Subcutaneous abdominal adipose tissue (tissue), 5 donors: ENCODE results near the gene DUS1L.

Experiments
- H3K27ac ChIP-seq: one replicate; pipeline ENCODE4 v1.7.0; 2013; ENCODE audit warnings: low read depth, mild to moderate bottlenecking, inconsistent platforms, low read length, moderate library complexity
- H3K27me3 ChIP-seq, 5 donors: one replicate each; pipeline ENCODE4 v1.7.0; 2013; ENCODE audit warnings: low read length in 5 of 5, inconsistent platforms in 1 of 5; ENCODE audit not compliant: control insufficient read depth in 5 of 5, insufficient read depth in 4 of 5
- H3K36me3 ChIP-seq, 5 donors: one replicate each; pipeline ENCODE4 v1.7.0; 2013; ENCODE audit warnings: low read length in 5 of 5; ENCODE audit not compliant: control insufficient read depth in 5 of 5, insufficient read depth in 5 of 5
- H3K4me1 ChIP-seq, 5 donors: one replicate each; pipeline ENCODE4 v1.7.0; 2013; ENCODE audit warnings: low read length in 5 of 5, mild to moderate bottlenecking in 3 of 5, moderate library complexity in 1 of 5; ENCODE audit not compliant: control insufficient read depth in 5 of 5, insufficient read depth in 5 of 5
- H3K4me3 ChIP-seq, 5 donors: one replicate each; pipeline ENCODE4 v1.7.0; 2013; ENCODE audit warnings: low read length in 5 of 5, low read depth in 1 of 5
- H3K9ac ChIP-seq, 5 donors: one replicate each; pipeline ENCODE4 v1.7.0; 2013; ENCODE audit warnings: low read length in 5 of 5, mild to moderate bottlenecking in 4 of 5, moderate library complexity in 3 of 5
- H3K9me3 ChIP-seq, 5 donors: one replicate each; pipeline ENCODE4 v1.7.0; 2013; ENCODE audit warnings: low read length in 5 of 5; ENCODE audit not compliant: control insufficient read depth in 5 of 5
- donor health status: healthy.
- donor health status: healthy.
- donor health status: healthy.
- donor health status: healthy.
- donor health status: healthy.

DUS1L gene

DNA sequence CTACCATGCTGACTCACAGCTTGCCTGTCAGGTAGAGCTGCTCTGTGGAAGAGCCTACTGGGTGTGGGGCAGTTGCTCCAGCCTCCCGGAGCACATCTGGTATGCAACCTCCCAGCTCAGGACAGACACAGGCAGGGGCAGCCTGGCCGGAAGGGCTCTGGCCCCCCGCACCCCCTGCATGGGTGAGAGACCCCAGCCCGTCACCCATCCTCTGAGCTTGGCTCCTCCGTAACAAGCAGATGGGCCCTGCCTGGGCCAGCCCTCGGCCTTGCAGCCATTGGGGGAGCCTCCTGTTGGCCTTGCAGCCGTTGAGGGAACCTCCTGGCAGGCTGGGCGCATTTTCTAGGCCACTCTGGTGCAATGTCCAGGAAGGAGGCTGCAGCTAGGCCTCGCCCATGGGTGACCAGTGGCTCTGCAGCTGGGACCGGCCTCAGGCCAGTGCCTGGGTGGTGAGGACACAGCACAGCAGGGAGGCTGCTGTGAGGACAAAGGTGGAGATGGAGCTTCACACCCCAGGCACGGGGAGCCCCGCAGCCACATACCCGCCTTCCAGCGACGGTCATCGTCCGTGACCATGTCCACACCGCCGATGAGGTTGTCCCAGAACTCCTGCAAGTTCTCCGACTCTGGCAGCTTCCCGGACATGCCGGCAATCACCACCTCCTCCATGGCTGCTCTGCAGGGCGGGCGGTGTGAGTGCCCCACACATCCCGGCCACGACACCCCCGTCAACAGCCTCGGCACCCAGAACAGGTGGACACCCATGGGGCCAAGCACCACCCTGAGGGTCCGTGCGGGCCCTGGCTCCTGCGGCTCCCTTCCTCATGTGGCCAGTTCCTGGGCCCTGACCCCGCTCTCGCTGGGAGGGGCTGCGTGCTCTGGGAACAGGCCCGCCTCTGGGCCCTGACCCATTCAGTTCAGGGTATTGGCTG lies 30.4 kb upstream of the DUS1L start:
- peak overlapping the region; percentile 57 for H3K27ac ChIP-seq
- no peaks in the 10 kb centered on the region for H3K9me3 ChIP-seq
- H3K4me1 ChIP-seq: peaks cover 3 to 81% (median 62%) of the 10 kb centered on the region in 5 donors
- H3K4me3 ChIP-seq: peak overlapping the region in 4 of 5 donors; percentile 61 to 79 (median 68)
- H3K36me3 ChIP-seq: peaks cover 0 to 45% (median 35%) of the 10 kb centered on the region in 5 donors
- H3K9ac ChIP-seq: peak overlapping the region in 3 of 5 donors; percentile 44 to 72 (median 69)
- H3K27me3 ChIP-seq: no peaks in the 10 kb centered on the region

GRCh38 chr17:82094931-82095776 lies 29.6 kb upstream of the DUS1L start:
- peak overlapping the region in 4 of 5 donors; percentile 61 to 79 (median 68) for H3K4me3 ChIP-seq
- no peak overlapping the region for H3K27ac ChIP-seq
- H3K9ac ChIP-seq: peak overlapping the region in 1 of 5 donors; percentile 72
- H3K27me3 ChIP-seq: no peaks in the 10 kb centered on the region
- peaks cover 0 to 53% (median 42%) of the 10 kb centered on the region in 5 donors for H3K36me3 ChIP-seq
- no peaks in the 10 kb centered on the region for H3K9me3 ChIP-seq
- H3K4me1 ChIP-seq: peaks cover 3 to 81% (median 53%) of the 10 kb centered on the region in 5 donors

- peaks cover 0 to 73% (median 62%) of the 10 kb centered on the region in 5 donors for H3K36me3 ChIP-seq
Measured at GRCh38 chr17:82092995-82093751, 27.6 kb upstream of the DUS1L start.

GRCh38 chr17:82092628-82092994 lies 27.0 kb upstream of the DUS1L start:
- Histone ChIP-seq H3K36me3 (peaks cover 0 to 79% (median 68%) of the 10 kb centered on the region in 5 donors), H3K9ac (no peak overlapping the region), H3K4me3 (no peak overlapping the region), H3K27me3 (no peaks in the 10 kb centered on the region), H3K9me3 (no peaks in the 10 kb centered on the region), H3K27ac (no peak overlapping the region), H3K4me1 (peaks cover 1 to 93% (median 37%) of the 10 kb centered on the region in 5 donors)

More at GRCh38 chr17:82092995-82093751, 27.6 kb upstream of the DUS1L start:
- Histone ChIP-seq H3K27ac (no peak overlapping the region), H3K9me3 (no peaks in the 10 kb centered on the region), H3K27me3 (no peaks in the 10 kb centered on the region), H3K9ac (no peak overlapping the region), H3K4me3 (no peak overlapping the region), H3K4me1 (peaks cover 1 to 87% (median 39%) of the 10 kb centered on the region in 5 donors)

DNA sequence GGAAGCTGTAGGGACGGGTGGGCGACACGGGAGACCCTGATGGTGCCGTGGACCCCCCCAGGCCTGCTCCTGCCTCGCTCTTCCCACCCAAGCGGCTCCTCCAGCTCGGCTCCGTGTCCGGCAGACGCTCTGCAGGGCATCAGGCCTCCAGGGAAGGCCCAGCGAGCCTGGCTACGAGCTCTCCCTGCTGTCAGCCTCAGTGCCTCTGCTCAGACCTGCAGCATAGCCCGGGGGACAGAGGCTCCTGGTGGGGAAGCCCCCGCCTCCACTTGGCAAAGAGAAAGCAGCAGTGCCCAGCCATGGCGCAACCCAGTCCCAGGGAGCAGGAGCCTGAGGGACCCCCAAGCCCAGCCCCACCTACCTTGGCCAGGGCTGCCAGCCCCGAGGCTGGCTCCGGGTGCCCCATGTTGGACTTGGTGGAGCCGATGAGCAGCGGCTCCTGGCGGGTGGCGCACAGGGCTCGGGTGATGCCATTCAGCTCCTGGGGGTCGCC lies 26.5 kb upstream of the DUS1L start:
- Histone ChIP-seq H3K27me3 (no peaks in the 10 kb centered on the region), H3K4me3 (no peak overlapping the region), H3K27ac (no peak overlapping the region), H3K4me1 (peaks cover 1 to 95% (median 33%) of the 10 kb centered on the region in 5 donors), H3K9me3 (no peaks in the 10 kb centered on the region), H3K9ac (no peak overlapping the region), H3K36me3 (peaks cover 0 to 84% (median 72%) of the 10 kb centered on the region in 5 donors)

- Histone ChIP-seq H3K36me3 (peaks cover 0 to 90% (median 78%) of the 10 kb centered on the region in 5 donors), H3K27ac (no peak overlapping the region), H3K4me3 (no peak overlapping the region), H3K4me1 (peaks cover 1 to 93% (median 26%) of the 10 kb centered on the region in 5 donors), H3K9me3 (no peaks in the 10 kb centered on the region), H3K9ac (peak overlapping the region in 1 of 5 donors; percentile 28), H3K27me3 (no peaks in the 10 kb centered on the region)
Measured at GRCh38 chr17:82091264-82092066, 25.9 kb upstream of the DUS1L start.

GRCh38 chr17:82090549-82091263 lies 25.1 kb upstream of the DUS1L start:
- no peak overlapping the region for H3K27ac ChIP-seq
- no peaks in the 10 kb centered on the region for H3K27me3 ChIP-seq
- no peak overlapping the region for H3K4me3 ChIP-seq
- no peak overlapping the region for H3K9ac ChIP-seq
- no peaks in the 10 kb centered on the region for H3K9me3 ChIP-seq
- H3K4me1 ChIP-seq: peaks cover 0 to 90% (median 18%) of the 10 kb centered on the region in 5 donors
- H3K36me3 ChIP-seq: peaks cover 0 to 94% (median 86%) of the 10 kb centered on the region in 5 donors

- Histone ChIP-seq H3K27me3 (no peaks in the 10 kb centered on the region), H3K27ac (no peak overlapping the region), H3K36me3 (peaks cover 0 to 94% (median 86%) of the 10 kb centered on the region in 5 donors), H3K9ac (no peak overlapping the region), H3K4me1 (peaks cover 0 to 87% (median 11%) of the 10 kb centered on the region in 5 donors), H3K4me3 (no peak overlapping the region), H3K9me3 (no peaks in the 10 kb centered on the region)
Measured at GRCh38 chr17:82089723-82090548, 24.3 kb upstream of the DUS1L start.
